ENCODE results near the gene COMP. TPM values are rescaled to one million over a fixed set of nuclear protein-coding genes. Genes with fewer than 3 reads are reported as not detected.
A peak's percentile ranks its signal among the peaks of the same experiment; 100 is the strongest.

Gene COMP
- total and polyA plus RNA-seq, 2 donors from 2014 or later: 1.8 to 33.2 TPM

- Histone ChIP-seq H3K36me3 (ENCODE audit: control insufficient read depth in 2 of 3, insufficient read depth in 3 of 3, low read length in 3 of 3) (no peaks in the 10 kb centered on the region), H3K9ac (ENCODE audit: low read length in 3 of 3) (no peak overlapping the region), H3K27me3 (ENCODE audit: control insufficient read depth, insufficient read depth, low read length) (peaks cover 5% of the 10 kb centered on the region), H3K9me3 (ENCODE audit: control insufficient read depth in 2 of 3, insufficient read depth in 1 of 3, low read length in 3 of 3) (no peaks in the 10 kb centered on the region), H3K27ac (ENCODE audit: low read depth in 2 of 2, low read length in 2 of 2) (no peak overlapping the region), H3K4me3 (ENCODE audit: low read length in 3 of 3) (no peak overlapping the region), H3K4me1 (ENCODE audit: control insufficient read depth in 2 of 3, insufficient read depth in 2 of 3, low read depth in 1 of 3, low read length in 3 of 3) (no peaks in the 10 kb centered on the region)
- DNase-seq (peak in 2 of 5 donors; percentile 49 to 74), FAIRE-seq (no peak)
- TF ChIP-seq CTCF (IDR thresholded peaks at IDR 0.05; ENCODE audit: borderline replicate concordance, extremely low read depth, insufficient read depth): no peak
- intact Hi-C loops (cut with DNase I): no loop called here
Observed at GRCh38 chr19:18777301-18778075, 13.6 kb downstream of the COMP start.

GRCh38 chr19:18776736-18777135 lies 14.4 kb downstream of the COMP start:
- FAIRE-seq (no peak), DNase-seq (peak in 1 of 5 donors; percentile 68)
- intact Hi-C loops (cut with DNase I): no loop called here
- Histone ChIP-seq H3K9ac (ENCODE audit: low read length in 3 of 3) (no peak overlapping the region), H3K27me3 (ENCODE audit: control insufficient read depth, insufficient read depth, low read length) (peaks cover 5% of the 10 kb centered on the region), H3K9me3 (ENCODE audit: control insufficient read depth in 2 of 3, insufficient read depth in 1 of 3, low read length in 3 of 3) (no peaks in the 10 kb centered on the region), H3K4me1 (ENCODE audit: control insufficient read depth in 2 of 3, insufficient read depth in 2 of 3, low read depth in 1 of 3, low read length in 3 of 3) (no peaks in the 10 kb centered on the region), H3K36me3 (ENCODE audit: control insufficient read depth in 2 of 3, insufficient read depth in 3 of 3, low read length in 3 of 3) (no peaks in the 10 kb centered on the region), H3K4me3 (ENCODE audit: low read length in 3 of 3) (no peak overlapping the region), H3K27ac (ENCODE audit: low read depth in 2 of 2, low read length in 2 of 2) (no peak overlapping the region)
- TF ChIP-seq CTCF (IDR thresholded peaks at IDR 0.05; ENCODE audit: borderline replicate concordance, extremely low read depth, insufficient read depth): no peak

- Histone ChIP-seq H3K4me3 (ENCODE audit: low read length in 3 of 3) (no peak overlapping the region), H3K9me3 (ENCODE audit: control insufficient read depth in 2 of 3, insufficient read depth in 1 of 3, low read length in 3 of 3) (no peaks in the 10 kb centered on the region), H3K27me3 (ENCODE audit: control insufficient read depth, insufficient read depth, low read length) (peaks cover 5% of the 10 kb centered on the region), H3K9ac (ENCODE audit: low read length in 3 of 3) (no peak overlapping the region), H3K27ac (ENCODE audit: low read depth in 2 of 2, low read length in 2 of 2) (no peak overlapping the region), H3K4me1 (ENCODE audit: control insufficient read depth in 2 of 3, insufficient read depth in 2 of 3, low read depth in 1 of 3, low read length in 3 of 3) (no peaks in the 10 kb centered on the region), H3K36me3 (ENCODE audit: control insufficient read depth in 2 of 3, insufficient read depth in 3 of 3, low read length in 3 of 3) (no peaks in the 10 kb centered on the region)
- DNase-seq (no peak), FAIRE-seq (no peak)
- intact Hi-C loops (cut with DNase I): no loop called here
- TF ChIP-seq CTCF (IDR thresholded peaks at IDR 0.05; ENCODE audit: borderline replicate concordance, extremely low read depth, insufficient read depth): no peak
Observed at GRCh38 chr19:18776288-18776594, 14.9 kb downstream of the COMP start.
